GM12865 (cell line): Measurements from ENCODE around the gene CAV1.

Experiments
- DNase-seq: peaks from one replicate; pipeline ENCODE4 v3.0.0; 2010; ENCODE audit warnings: low read depth
- H3K4me3 ChIP-seq: 2 replicates; pipeline ENCODE4 v1.5.1; 2011; ENCODE audit warnings: mild to moderate bottlenecking, low read depth, low read length, control low read depth
- TF ChIP-seq, protein P1 (sequence below): IDR thresholded peaks from 2 replicates; pipeline ENCODE4 v1.5.1; 2011; ENCODE audit warnings: low read length, control low read depth, low read depth, inconsistent platforms; ENCODE audit not compliant: insufficient read depth; ENCODE audit errors: missing control alignments

The CAV1 gene

DNA sequence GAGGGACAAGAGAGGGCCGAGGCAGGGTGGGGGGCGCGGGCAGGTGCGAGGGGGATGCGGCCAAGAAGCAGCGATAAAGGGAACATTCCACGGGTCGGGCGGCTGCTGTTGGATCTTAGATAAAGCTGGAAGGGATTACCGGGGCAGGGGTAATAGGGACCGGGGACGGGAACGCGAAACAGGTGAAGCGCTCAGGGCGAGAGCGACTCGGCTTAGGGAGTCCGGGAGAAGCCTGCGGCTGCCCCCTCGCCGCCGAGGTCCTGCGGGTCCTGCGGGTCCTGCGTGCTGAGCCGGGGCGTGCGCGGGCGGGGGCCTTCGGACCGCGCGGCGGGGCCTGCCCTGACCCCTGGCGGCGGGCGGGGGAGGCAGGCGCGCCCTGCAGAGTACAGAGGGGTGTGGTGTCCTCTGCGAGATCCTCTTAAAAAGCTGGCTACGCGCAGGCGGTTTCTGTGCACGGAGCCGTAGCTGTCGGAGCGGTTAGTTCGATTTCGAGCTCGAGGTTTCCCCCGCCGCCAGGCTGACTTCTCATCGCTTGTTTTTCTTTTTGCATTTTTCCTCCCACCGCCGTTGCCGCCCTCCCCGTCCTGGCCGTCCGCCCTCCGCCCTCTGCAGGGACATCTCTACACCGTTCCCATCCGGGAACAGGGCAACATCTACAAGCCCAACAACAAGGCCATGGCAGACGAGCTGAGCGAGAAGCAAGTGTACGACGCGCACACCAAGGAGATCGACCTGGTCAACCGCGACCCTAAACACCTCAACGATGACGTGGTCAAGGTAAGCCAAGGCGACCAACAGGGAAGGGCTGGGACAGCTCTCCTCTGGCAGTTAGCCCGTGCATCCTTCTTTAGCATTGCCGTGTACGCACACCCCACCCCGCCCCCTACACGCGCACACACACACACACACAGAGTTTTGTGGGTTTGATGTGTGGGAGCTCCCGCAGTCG lies 1.4 kb downstream of the CAV1 start:
- TF ChIP-seq, protein P1, sequence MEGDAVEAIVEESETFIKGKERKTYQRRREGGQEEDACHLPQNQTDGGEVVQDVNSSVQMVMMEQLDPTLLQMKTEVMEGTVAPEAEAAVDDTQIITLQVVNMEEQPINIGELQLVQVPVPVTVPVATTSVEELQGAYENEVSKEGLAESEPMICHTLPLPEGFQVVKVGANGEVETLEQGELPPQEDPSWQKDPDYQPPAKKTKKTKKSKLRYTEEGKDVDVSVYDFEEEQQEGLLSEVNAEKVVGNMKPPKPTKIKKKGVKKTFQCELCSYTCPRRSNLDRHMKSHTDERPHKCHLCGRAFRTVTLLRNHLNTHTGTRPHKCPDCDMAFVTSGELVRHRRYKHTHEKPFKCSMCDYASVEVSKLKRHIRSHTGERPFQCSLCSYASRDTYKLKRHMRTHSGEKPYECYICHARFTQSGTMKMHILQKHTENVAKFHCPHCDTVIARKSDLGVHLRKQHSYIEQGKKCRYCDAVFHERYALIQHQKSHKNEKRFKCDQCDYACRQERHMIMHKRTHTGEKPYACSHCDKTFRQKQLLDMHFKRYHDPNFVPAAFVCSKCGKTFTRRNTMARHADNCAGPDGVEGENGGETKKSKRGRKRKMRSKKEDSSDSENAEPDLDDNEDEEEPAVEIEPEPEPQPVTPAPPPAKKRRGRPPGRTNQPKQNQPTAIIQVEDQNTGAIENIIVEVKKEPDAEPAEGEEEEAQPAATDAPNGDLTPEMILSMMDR = peak; percentile 84

DNA sequence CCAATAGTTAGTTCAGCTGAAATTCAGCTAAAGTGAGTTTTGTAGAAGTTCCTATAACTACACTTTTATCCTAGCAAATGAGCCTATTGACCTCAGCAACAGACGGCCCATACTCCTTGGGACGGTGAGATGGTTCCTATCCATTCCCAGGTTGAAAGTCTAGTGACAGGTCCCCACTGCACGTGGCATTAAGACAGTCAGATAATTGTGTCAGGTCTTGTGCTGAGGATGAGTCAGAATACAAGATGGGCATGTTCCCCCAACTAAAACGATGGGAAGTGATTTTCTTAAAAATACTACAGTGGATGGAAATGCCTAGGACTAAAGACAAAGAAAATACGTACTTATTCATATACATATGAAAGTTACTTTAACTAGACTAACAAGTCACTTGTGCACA lies 2.1 kb downstream of the CAV1 start:
- no peak for DNase-seq
- TF ChIP-seq, protein P1 = no peak
- peak overlapping the region; percentile 95 for H3K4me3 ChIP-seq

More for the DNA sequence above, 1.4 kb downstream of the CAV1 start:
- H3K4me3 ChIP-seq = peak overlapping the region; percentile 95
- peak; percentile 88 for DNase-seq

DNA sequence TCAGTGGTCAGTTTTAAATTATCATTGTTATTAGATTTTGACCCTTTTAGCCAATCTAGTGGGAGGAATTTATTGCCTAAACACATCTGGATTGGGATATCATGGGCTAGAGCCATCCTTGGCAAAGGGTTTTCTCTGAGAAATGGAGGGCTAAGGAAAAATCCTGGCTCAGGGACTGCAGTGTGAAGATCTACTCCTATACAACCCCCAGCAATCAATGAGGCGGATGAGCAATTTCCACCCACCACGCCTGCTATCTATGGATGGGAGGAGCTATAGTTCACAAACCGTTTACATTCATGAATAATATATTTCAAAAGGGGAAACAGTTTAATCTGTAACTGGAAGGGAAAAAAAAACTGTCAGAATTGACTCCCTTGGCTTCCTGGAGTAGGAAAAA lies 2.7 kb downstream of the CAV1 start:
- no peak overlapping the region for H3K4me3 ChIP-seq
- TF ChIP-seq, protein P1 = no peak
- DNase-seq = no peak

DNA sequence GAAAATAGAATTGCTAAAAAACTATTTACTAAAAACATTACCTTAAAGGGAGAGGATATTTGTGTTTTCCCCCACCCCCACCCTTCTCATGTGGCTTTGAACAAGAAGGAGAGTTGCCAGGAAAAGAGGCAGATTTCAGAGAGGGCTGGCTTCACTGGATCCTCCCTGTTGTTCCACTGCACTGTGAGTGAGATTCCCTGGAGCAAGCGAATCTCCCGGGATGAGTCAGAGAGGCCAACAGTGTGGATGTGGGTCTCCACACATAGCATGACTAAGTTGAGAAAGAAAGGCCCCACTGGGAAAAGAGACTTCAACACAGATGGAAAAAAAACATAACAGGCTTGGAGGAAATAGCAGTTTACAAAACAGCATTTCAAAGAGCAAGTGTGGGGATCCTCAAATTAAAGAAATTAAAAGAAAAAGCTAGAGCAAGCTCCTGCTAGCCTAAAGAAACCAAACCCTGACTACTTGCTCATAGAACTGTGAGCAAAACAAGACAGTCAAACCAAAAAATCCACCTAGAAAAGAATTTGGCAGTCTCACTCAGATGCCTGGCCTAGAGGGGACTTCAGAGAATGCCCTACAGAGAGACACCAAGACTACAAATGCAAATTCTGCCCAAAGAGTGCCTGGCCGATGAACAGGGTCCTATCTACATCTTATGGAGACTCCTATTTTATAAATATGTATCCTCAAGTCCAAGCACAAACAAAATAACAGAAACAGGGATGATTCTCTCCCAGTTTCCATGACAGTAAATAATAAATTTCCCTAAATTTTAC lies 3.4 kb downstream of the CAV1 start:
- TF ChIP-seq, protein P1 = no peak
- no peak overlapping the region for H3K4me3 ChIP-seq
- no peak for DNase-seq

DNA sequence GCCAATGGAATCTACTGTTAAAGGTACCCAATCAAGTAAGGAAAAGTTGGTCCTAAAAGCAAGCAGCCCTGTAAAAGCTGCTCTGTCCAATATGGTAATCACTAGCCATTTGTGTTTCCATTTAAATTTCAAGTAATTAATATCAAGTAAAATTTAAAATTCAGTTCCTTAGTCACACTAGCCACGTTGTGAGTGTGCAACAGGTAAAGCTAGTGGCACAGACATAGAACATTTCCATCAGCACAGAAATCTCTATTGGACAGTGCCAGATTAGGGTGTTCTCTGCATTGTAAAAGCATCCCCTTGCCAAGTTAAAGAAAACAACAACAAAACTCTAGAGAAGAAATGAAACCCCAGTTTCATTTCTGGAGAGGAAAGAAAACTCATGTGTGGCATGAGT lies 4.4 kb downstream of the CAV1 start:
- DNase-seq = no peak
- TF ChIP-seq, protein P1 = no peak
- H3K4me3 ChIP-seq = no peak overlapping the region

DNA sequence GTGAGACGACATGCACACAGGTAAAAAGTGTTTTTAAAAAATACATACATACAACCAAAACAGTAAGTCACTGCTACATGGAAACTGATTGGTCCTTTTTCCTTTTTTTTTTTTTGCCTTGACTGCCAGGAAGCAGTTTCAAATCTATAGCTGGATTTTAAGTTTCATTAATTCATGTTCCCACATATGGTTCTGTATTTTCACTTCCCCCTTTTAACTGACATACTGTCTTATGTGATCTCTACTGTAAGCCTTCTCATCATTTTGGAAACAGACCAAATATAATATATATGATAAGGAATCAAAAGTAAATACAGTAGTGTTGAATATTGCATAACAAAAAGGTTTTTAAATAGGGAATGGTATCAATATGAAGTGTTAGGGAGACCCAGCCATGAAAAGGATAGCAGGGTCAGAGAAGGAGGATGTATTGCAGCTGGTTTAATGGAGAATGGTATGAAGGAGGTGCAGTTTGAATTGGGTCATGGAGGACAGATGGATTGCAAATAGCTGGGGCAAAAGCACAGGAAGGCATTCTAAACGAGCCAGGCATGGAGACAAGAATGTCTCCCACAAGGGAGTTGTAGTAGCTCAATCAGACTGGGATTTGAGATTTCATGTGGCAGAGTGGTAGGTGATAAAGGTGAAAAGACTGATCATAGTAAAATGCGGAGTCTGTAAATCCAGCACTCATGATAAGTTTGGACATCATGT lies 5.4 kb downstream of the CAV1 start:
- TF ChIP-seq, protein P1 = no peak
- no peak for DNase-seq
- H3K4me3 ChIP-seq = no peak overlapping the region
